HepG2 (cell line): ENCODE measurements around the gene ZNF444. TPM values are rescaled to one million over a fixed set of nuclear protein-coding genes. Genes with fewer than 3 reads are reported as not detected.

Source experiments
- CBFB ChIP-seq: sonication (generic); formaldehyde crosslinking; IDR thresholded peaks from 2 replicates; pipeline ENCODE4 v1.4.0; 2020; ENCODE audit warnings: missing genetic modification reagents
- DNMT3B ChIP-seq: conservative IDR thresholded peaks from 2 replicates; pipeline ENCODE4 v1.6.1; 2016; ENCODE audit warnings: missing biosample characterization, control low read depth
- HHEX ChIP-seq: IDR thresholded peaks from 2 replicates; pipeline ENCODE4 v1.6.1; 2016; ENCODE audit warnings: control low read depth
- KAT2B ChIP-seq: fragments of 150-350 bp; IDR thresholded peaks from 2 replicates; pipeline ENCODE4 v1.6.1; 2014; ENCODE audit warnings: low read depth, low read length, borderline replicate concordance
- KAT8 ChIP-seq: IDR thresholded peaks from 2 replicates; pipeline ENCODE4 v1.6.1; 2016; ENCODE audit warnings: missing genetic modification reagents, missing compliant biosample characterization
- MED13 ChIP-seq: sonication (generic); formaldehyde crosslinking; IDR thresholded peaks from 2 replicates; pipeline ENCODE4 v1.5.0; 2020; ENCODE audit warnings: missing genetic modification reagents
- MIXL1 ChIP-seq: IDR thresholded peaks from 2 replicates; pipeline ENCODE4 v1.6.1; 2016
- MYNN ChIP-seq: sonication (generic); formaldehyde crosslinking; IDR thresholded peaks from 2 replicates; pipeline ENCODE4 v1.4.0; 2020; ENCODE audit warnings: mild to moderate bottlenecking, low read depth, missing genetic modification reagents
- SIX4 ChIP-seq: sonication (generic); formaldehyde crosslinking; IDR thresholded peaks from 2 replicates; pipeline ENCODE4 v1.4.0; 2020; ENCODE audit warnings: missing genetic modification reagents
- STAG1 ChIP-seq: sonication (generic); formaldehyde crosslinking; IDR thresholded peaks from 2 replicates; pipeline ENCODE4 v1.4.0; 2020; ENCODE audit warnings: missing genetic modification reagents
- U2AF2 ChIP-seq: fragments of 200-400 bp; formaldehyde crosslinking; IDR thresholded peaks from 2 replicates; pipeline ENCODE4 v1.6.1; 2017; ENCODE audit warnings: low read depth, mild to moderate bottlenecking, low read length
- ZBTB3 ChIP-seq: sonication (generic); formaldehyde crosslinking; IDR thresholded peaks from 2 replicates; pipeline ENCODE4 v1.4.0; 2020; ENCODE audit warnings: low read depth, mild to moderate bottlenecking, moderate library complexity, missing genetic modification reagents, borderline replicate concordance
- ZBTB7A ChIP-seq: sonication (generic); formaldehyde crosslinking; IDR thresholded peaks from 2 replicates; pipeline ENCODE4 v1.8.0; 2022; ENCODE audit warnings: mild to moderate bottlenecking, missing genetic modification reagents
- ZBTB8A ChIP-seq: sonication (generic); formaldehyde crosslinking; IDR thresholded peaks from 2 replicates; pipeline ENCODE4 v1.4.0; 2020; ENCODE audit warnings: mild to moderate bottlenecking, low read depth, missing genetic modification reagents, borderline replicate concordance
- ZNF367 ChIP-seq: sonication (generic); formaldehyde crosslinking; IDR thresholded peaks from 2 replicates; pipeline ENCODE4 v1.4.0; 2020; ENCODE audit warnings: missing genetic modification reagents, borderline replicate concordance
- ZNF546 ChIP-seq: sonication (generic); formaldehyde crosslinking; conservative IDR thresholded peaks from 2 replicates; pipeline ENCODE4 v1.8.1; 2023; ENCODE audit warnings: mild to moderate bottlenecking, missing genetic modification reagents
- ZNF547 ChIP-seq: sonication (generic); formaldehyde crosslinking; IDR thresholded peaks from 2 replicates; pipeline ENCODE4 v1.5.1; 2020; ENCODE audit warnings: mild to moderate bottlenecking, missing genetic modification reagents
- ZNF570 ChIP-seq: sonication (generic); formaldehyde crosslinking; IDR thresholded peaks from 2 replicates; pipeline ENCODE4 v1.4.0; 2020; ENCODE audit warnings: mild to moderate bottlenecking, missing genetic modification reagents, borderline replicate concordance
- ZNF703 ChIP-seq: sonication (generic); formaldehyde crosslinking; IDR thresholded peaks from 2 replicates; pipeline ENCODE4 v1.5.1; 2020; ENCODE audit warnings: missing genetic modification reagents, mild to moderate bottlenecking, moderate library complexity, borderline replicate concordance
- polyA plus RNA-seq, 8 experiments: library from polyadenylated mRNA; depleted of rRNA in 3 of 8; stranded (reverse) in 7 of 8; unstranded in 1 of 8; fragments of >200 nt; fragmentation: Illumina TruSeq in 4 of 8; extraction: Trizol in 4 of 8; gene quantifications; 2 replicates each; pipeline versions ENCODE4 v1.2.1 to v1.2.3, GENCODE V29; 2011 to 2016; ENCODE audit warnings: low read depth in 4 of 8, missing spikeins in 1 of 8, mixed read lengths in 1 of 8; ENCODE audit not compliant: insufficient read depth in 1 of 8
- total RNA-seq, 5 experiments: library from RNA; depleted of rRNA; stranded (reverse); fragments of >200 nt; fragmentation: Illumina TruSeq; extraction: Trizol; gene quantifications; 2 replicates each; pipeline ENCODE4 v1.2.3, GENCODE V29; 2016; ENCODE audit warnings: low read depth in 1 of 5
- TF ChIP-seq, protein P1 (sequence below): sonication (generic); formaldehyde crosslinking; conservative IDR thresholded peaks from 2 replicates; pipeline ENCODE4 v1.5.0; 2020; ENCODE audit warnings: missing genetic modification reagents
- TF ChIP-seq, protein P2 (sequence below): sonication (generic); formaldehyde crosslinking; IDR thresholded peaks from 2 replicates; pipeline ENCODE4 v1.8.1; 2023; ENCODE audit warnings: missing genetic modification reagents, mild to moderate bottlenecking, borderline replicate concordance
- TF ChIP-seq, protein P3 (sequence below): fragments of 450-650 bp; IDR thresholded peaks from 2 replicates; pipeline ENCODE4 v1.6.1; 2017
- TF ChIP-seq, protein P4 (sequence below): sonication (generic); formaldehyde crosslinking; IDR thresholded peaks from 2 replicates; pipeline ENCODE4 v1.9.0; 2022; ENCODE audit warnings: missing genetic modification reagents, mild to moderate bottlenecking, borderline replicate concordance
- TF ChIP-seq, protein P5 (sequence below): sonication (generic); formaldehyde crosslinking; conservative IDR thresholded peaks from 2 replicates; pipeline ENCODE4 v1.4.0; 2020; ENCODE audit warnings: missing genetic modification reagents

ZNF444 gene
- total and polyA plus RNA-seq, 2 of the 13 experiments (the other 11 are each of a cell fraction or from before 2014, with no cell fraction given) = 27.4 to 30.3 TPM

DNA sequence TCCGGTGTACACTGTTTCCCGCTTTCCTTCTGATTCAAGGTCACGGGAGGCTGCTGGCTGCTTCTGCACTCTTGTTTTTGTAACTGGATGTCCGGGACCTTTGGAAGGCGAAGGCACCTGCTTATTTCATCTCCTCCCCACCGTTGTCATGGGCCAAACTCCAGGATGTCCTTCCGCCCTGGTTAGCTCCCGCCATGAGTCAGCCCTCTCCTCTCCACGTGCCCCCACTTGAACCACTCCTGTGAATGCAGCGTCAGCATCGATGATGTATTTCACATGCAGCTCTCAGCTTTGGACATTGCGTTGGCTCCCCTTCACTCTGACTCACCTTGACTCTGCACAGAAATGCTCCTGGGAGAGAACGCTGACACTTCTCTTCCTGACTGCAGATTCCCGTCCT lies 29.2 kb downstream of the ZNF444 start (continued):
- no peak for TF ChIP-seq KAT2B
- TF ChIP-seq ZBTB8A (CRISPR knock-in tag) = no peak
- TF ChIP-seq MIXL1 (CRISPR knock-in tag) = peak; percentile 52; the same call in 1 of the 2 replicates
- TF ChIP-seq ZBTB7A (CRISPR knock-in tag) = no peak
- TF ChIP-seq ZNF570 (CRISPR knock-in tag) = no peak
- TF ChIP-seq, protein P1, sequence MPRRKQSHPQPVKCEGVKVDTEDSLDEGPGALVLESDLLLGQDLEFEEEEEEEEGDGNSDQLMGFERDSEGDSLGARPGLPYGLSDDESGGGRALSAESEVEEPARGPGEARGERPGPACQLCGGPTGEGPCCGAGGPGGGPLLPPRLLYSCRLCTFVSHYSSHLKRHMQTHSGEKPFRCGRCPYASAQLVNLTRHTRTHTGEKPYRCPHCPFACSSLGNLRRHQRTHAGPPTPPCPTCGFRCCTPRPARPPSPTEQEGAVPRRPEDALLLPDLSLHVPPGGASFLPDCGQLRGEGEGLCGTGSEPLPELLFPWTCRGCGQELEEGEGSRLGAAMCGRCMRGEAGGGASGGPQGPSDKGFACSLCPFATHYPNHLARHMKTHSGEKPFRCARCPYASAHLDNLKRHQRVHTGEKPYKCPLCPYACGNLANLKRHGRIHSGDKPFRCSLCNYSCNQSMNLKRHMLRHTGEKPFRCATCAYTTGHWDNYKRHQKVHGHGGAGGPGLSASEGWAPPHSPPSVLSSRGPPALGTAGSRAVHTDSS = no peak
- TF ChIP-seq, protein P2, sequence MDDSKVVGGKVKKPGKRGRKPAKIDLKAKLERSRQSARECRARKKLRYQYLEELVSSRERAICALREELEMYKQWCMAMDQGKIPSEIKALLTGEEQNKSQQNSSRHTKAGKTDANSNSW = no peak
- peak; percentile 66; the same call in 1 of the 2 replicates for TF ChIP-seq MYNN (CRISPR knock-in tag)
- TF ChIP-seq MED13 = no peak
- TF ChIP-seq CBFB = 0 out of 2 replicates have a peak, but pooled peaks have one; percentile 42
- TF ChIP-seq SIX4 = no peak
- TF ChIP-seq ZNF367 = no peak
- TF ChIP-seq, protein P3, sequence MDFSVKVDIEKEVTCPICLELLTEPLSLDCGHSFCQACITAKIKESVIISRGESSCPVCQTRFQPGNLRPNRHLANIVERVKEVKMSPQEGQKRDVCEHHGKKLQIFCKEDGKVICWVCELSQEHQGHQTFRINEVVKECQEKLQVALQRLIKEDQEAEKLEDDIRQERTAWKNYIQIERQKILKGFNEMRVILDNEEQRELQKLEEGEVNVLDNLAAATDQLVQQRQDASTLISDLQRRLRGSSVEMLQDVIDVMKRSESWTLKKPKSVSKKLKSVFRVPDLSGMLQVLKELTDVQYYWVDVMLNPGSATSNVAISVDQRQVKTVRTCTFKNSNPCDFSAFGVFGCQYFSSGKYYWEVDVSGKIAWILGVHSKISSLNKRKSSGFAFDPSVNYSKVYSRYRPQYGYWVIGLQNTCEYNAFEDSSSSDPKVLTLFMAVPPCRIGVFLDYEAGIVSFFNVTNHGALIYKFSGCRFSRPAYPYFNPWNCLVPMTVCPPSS = no peak
- TF ChIP-seq ZNF546 (CRISPR knock-in tag) = no peak
- TF ChIP-seq KAT8 (CRISPR knock-in tag) = 0 out of 2 replicates have a peak, but pooled peaks have one; percentile 54
- no peak for TF ChIP-seq STAG1 (CRISPR knock-in tag)
- no peak for TF ChIP-seq U2AF2
- TF ChIP-seq ZNF547 = 0 out of 2 replicates have a peak, but pooled peaks have one; percentile 28
- no peak for TF ChIP-seq HHEX
- TF ChIP-seq, protein P4, sequence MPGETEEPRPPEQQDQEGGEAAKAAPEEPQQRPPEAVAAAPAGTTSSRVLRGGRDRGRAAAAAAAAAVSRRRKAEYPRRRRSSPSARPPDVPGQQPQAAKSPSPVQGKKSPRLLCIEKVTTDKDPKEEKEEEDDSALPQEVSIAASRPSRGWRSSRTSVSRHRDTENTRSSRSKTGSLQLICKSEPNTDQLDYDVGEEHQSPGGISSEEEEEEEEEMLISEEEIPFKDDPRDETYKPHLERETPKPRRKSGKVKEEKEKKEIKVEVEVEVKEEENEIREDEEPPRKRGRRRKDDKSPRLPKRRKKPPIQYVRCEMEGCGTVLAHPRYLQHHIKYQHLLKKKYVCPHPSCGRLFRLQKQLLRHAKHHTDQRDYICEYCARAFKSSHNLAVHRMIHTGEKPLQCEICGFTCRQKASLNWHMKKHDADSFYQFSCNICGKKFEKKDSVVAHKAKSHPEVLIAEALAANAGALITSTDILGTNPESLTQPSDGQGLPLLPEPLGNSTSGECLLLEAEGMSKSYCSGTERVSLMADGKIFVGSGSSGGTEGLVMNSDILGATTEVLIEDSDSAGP (CRISPR knock-in tag) = peak; percentile 45; the same call in 1 of the 2 replicates
- TF ChIP-seq, protein P5, sequence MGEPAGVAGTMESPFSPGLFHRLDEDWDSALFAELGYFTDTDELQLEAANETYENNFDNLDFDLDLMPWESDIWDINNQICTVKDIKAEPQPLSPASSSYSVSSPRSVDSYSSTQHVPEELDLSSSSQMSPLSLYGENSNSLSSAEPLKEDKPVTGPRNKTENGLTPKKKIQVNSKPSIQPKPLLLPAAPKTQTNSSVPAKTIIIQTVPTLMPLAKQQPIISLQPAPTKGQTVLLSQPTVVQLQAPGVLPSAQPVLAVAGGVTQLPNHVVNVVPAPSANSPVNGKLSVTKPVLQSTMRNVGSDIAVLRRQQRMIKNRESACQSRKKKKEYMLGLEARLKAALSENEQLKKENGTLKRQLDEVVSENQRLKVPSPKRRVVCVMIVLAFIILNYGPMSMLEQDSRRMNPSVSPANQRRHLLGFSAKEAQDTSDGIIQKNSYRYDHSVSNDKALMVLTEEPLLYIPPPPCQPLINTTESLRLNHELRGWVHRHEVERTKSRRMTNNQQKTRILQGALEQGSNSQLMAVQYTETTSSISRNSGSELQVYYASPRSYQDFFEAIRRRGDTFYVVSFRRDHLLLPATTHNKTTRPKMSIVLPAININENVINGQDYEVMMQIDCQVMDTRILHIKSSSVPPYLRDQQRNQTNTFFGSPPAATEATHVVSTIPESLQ (CRISPR knock-in tag) = no peak
- peak; percentile 83; the same call in 1 of the 2 replicates for TF ChIP-seq DNMT3B (CRISPR knock-in tag)
- TF ChIP-seq ZNF703 = no peak
- TF ChIP-seq ZBTB3 (CRISPR knock-in tag) = no peak
